Measurements from ENCODE around the gene PKP1. TPM values are rescaled to one million over a fixed set of nuclear protein-coding genes. Genes with fewer than 3 reads are reported as not detected.

The PKP1 gene
- total RNA-seq, 1 experiment from 2014 or later = 0.30 TPM

DNA sequence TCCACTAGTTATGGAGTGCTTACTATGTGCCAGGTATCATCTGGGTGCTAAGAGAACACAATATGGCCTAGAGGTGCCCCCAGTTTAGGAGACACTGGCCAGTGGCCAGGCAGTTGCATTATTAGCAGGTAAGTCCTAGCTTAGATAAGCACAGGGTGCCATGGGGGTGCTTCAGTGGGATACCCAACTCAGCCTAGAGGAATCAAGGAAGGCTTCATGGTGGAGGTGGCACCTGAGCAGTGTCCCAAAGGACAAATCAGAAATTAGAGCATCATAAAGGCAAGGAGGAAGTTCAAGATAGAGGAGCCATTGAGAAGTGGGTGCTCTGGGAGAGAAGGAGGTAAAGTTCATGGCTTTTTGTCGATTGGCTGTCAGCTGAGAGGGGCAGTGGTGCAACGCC is 31.9 kb upstream of the PKP1 start:
- no peaks in the 10 kb centered on the region for H3K9me3 Mint-ChIP-seq (ENCODE audit: unreplicated experiment)
- no peak overlapping the region for H3K4me3 Mint-ChIP-seq (ENCODE audit: unreplicated experiment)
- ChIA-PET CTCF (interaction anchor here (0.5 to 8.7 kb wide), 14 partner anchors 9 to 251 kb away, joined by 3 to 550 read pairs (median 4); no protein-coding TSS in a partner anchor), POLR2A (interaction anchor here (0.9 to 1.3 kb wide), 2 partner anchors 45 to 60 kb away, joined by 4 read pairs; no protein-coding TSS in a partner anchor)
- TF ChIP-seq, protein P1, sequence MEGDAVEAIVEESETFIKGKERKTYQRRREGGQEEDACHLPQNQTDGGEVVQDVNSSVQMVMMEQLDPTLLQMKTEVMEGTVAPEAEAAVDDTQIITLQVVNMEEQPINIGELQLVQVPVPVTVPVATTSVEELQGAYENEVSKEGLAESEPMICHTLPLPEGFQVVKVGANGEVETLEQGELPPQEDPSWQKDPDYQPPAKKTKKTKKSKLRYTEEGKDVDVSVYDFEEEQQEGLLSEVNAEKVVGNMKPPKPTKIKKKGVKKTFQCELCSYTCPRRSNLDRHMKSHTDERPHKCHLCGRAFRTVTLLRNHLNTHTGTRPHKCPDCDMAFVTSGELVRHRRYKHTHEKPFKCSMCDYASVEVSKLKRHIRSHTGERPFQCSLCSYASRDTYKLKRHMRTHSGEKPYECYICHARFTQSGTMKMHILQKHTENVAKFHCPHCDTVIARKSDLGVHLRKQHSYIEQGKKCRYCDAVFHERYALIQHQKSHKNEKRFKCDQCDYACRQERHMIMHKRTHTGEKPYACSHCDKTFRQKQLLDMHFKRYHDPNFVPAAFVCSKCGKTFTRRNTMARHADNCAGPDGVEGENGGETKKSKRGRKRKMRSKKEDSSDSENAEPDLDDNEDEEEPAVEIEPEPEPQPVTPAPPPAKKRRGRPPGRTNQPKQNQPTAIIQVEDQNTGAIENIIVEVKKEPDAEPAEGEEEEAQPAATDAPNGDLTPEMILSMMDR (IDR thresholded peaks at IDR 0.05; ENCODE audit: unreplicated experiment) = no peak
- no peak overlapping the region for H3K27ac Mint-ChIP-seq (ENCODE audit: low read depth, unreplicated experiment)
- DNase-seq (ENCODE audit: unreplicated experiment) = no peak
- no peaks in the 10 kb centered on the region for H3K27me3 Mint-ChIP-seq (ENCODE audit: insufficient read depth, unreplicated experiment)
- intact Hi-C loops (cut with micrococcal nuclease) = no loop called here
- BruUV-seq (replicated peaks) = no TSS peak
- H3K4me1 Mint-ChIP-seq (ENCODE audit: insufficient read depth, unreplicated experiment) = no peaks in the 10 kb centered on the region
- no peaks in the 10 kb centered on the region for H3K36me3 Mint-ChIP-seq (ENCODE audit: insufficient read depth, unreplicated experiment)

DNA sequence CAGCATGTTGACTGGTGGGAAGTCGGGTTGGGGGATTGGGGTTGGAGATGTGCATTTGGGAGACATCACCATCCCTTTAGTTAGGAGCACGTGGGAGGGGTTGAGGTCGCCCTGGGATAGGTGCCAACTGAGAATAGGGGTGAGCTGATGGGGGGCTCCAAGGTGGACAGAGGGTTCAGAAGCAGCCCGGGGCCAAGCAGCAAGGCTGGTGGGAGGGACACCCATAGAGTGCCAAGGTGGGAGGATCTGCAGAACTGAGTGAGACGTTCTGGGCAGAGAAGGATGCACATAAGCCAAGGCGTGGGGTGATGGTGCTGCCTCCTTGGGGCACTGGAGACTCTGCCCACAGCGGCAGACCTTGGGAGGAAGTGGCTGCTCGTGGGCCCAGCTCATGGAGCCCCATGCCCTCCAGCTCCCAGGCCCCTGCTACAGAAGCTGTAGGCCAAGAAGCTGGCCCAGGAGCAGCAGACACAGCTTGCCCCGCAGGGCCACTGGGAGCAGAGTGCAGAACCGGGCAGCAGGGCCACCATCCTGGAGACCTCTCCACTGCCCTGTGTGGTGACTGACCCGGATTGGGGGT is 31.4 kb upstream of the PKP1 start:
- CTCF ChIA-PET = interaction anchor here (0.5 to 8.7 kb wide), 16 partner anchors 8 to 389 kb away, joined by 3 to 550 read pairs (median 3); no protein-coding TSS in a partner anchor
- Mint-ChIP-seq H3K36me3 (ENCODE audit: insufficient read depth, unreplicated experiment) (no peaks in the 10 kb centered on the region), H3K4me1 (ENCODE audit: insufficient read depth, unreplicated experiment) (no peaks in the 10 kb centered on the region), H3K9me3 (ENCODE audit: unreplicated experiment) (no peaks in the 10 kb centered on the region), H3K27ac (ENCODE audit: low read depth, unreplicated experiment) (no peak overlapping the region), H3K4me3 (ENCODE audit: unreplicated experiment) (no peak overlapping the region), H3K27me3 (ENCODE audit: insufficient read depth, unreplicated experiment) (no peaks in the 10 kb centered on the region)
- BruUV-seq (replicated peaks) = no TSS peak
- intact Hi-C loops (cut with micrococcal nuclease) = no loop called here
- DNase-seq (ENCODE audit: unreplicated experiment) = no peak
- TF ChIP-seq, protein P1 (IDR thresholded peaks at IDR 0.05; ENCODE audit: unreplicated experiment) = no peak
- POLR2A ChIA-PET = interaction anchor here (0.9 to 1.3 kb wide), 3 partner anchors 44 to 95 kb away, joined by 3 to 4 read pairs (median 4); no protein-coding TSS in a partner anchor

DNA sequence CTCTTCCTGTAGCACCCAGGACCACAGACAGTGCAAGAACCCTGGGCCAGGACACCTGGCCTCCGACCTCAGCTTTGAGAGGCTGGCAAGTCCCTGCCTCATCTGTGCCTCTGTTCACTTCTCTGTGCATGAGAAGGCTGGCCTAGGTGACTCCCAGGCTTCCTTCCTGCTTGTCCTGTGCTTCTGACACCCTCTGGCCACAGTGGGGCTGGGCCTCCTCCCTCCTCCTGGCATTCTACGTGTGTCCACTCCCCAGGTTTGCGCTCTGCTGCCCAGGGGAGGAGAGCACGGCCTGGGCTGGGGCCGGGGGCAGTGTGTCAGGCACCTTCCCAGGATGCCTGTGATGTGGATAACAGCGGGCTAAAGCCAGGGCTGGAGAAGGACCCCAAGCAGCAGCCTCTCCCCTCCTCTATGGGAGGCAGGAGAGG is 30.3 kb upstream of the PKP1 start:
- Mint-ChIP-seq H3K36me3 (ENCODE audit: insufficient read depth, unreplicated experiment) (no peaks in the 10 kb centered on the region), H3K9me3 (ENCODE audit: unreplicated experiment) (no peaks in the 10 kb centered on the region), H3K27ac (ENCODE audit: low read depth, unreplicated experiment) (no peak overlapping the region), H3K4me1 (ENCODE audit: insufficient read depth, unreplicated experiment) (no peaks in the 10 kb centered on the region), H3K27me3 (ENCODE audit: insufficient read depth, unreplicated experiment) (no peaks in the 10 kb centered on the region), H3K4me3 (ENCODE audit: unreplicated experiment) (no peak overlapping the region)
- TF ChIP-seq, protein P1 (IDR thresholded peaks at IDR 0.05; ENCODE audit: unreplicated experiment) = no peak
- no TSS peak for BruUV-seq (replicated peaks)
- ChIA-PET POLR2A (interaction anchor here (1.1 to 2.6 kb wide), 5 partner anchors 37 to 99 kb away, joined by 3 to 15 read pairs (median 4); partner anchors contain the start of gene TMEM9), CTCF (interaction anchor here (0.6 to 8.7 kb wide), 8 partner anchors 13 to 250 kb away, joined by 3 to 550 read pairs (median 8); no protein-coding TSS in a partner anchor)
- intact Hi-C loops (cut with micrococcal nuclease) = no loop called here
- no peak for DNase-seq (ENCODE audit: unreplicated experiment)

DNA sequence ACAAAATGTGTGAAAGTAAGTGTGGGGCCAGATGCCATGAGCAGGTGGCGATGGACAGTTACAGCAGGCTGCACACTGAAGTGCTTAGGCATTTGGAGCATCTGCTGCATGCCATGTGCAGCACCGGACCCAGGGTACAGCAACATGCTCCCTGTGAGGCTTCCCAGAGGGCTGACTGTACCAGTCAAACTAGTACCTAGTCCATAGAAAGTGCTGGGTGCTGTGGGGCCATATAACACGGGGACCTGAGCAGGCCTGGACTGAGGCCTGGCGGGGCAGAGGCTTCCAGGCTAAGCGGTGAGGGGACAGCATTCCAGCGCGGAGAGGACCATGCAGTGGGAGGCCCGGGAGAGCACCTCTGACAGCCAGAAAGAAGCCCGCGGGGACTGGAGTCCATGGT is 29.9 kb upstream of the PKP1 start:
- intact Hi-C loops (cut with micrococcal nuclease) = no loop called here

More for the DNA sequence above, 29.9 kb upstream of the PKP1 start:
- H3K9me3 Mint-ChIP-seq (ENCODE audit: unreplicated experiment) = no peaks in the 10 kb centered on the region
- no peak overlapping the region for H3K27ac Mint-ChIP-seq (ENCODE audit: low read depth, unreplicated experiment)
- no peak overlapping the region for H3K4me3 Mint-ChIP-seq (ENCODE audit: unreplicated experiment)
- H3K36me3 Mint-ChIP-seq (ENCODE audit: insufficient read depth, unreplicated experiment) = no peaks in the 10 kb centered on the region
- POLR2A ChIA-PET = interaction anchor here (0.8 to 2.6 kb wide), 17 partner anchors 12 to 109 kb away, joined by 3 to 19 read pairs (median 11); partner anchors contain the start of gene TMEM9
- H3K4me1 Mint-ChIP-seq (ENCODE audit: insufficient read depth, unreplicated experiment) = no peaks in the 10 kb centered on the region
- TF ChIP-seq, protein P1 (IDR thresholded peaks at IDR 0.05; ENCODE audit: unreplicated experiment) = no peak
- CTCF ChIA-PET = interaction anchor here (0.6 to 8.7 kb wide), 31 partner anchors 10 to 744 kb away, joined by 3 to 550 read pairs (median 13); partner anchors contain the start of genes ASCL5 and PKP1
- no peak for DNase-seq (ENCODE audit: unreplicated experiment)
- BruUV-seq (replicated peaks) = no TSS peak
- H3K27me3 Mint-ChIP-seq (ENCODE audit: insufficient read depth, unreplicated experiment) = no peaks in the 10 kb centered on the region

Data from MCF 10A (cell line).